SIG-M5 treated with dmso at 0.1 percent for 504 hours (cell line): ENCODE data around the gene SULT6B1.
"Not testable (repeated sequence)": the region's sequence is repeated elsewhere in the genome, so short reads cannot be mapped to it uniquely, and the experiment has no call there.

Experiments used
- DNase-seq: peaks from one replicate; lab custom pipeline; 2025; ENCODE audit not compliant: unreplicated experiment; lab: John Stamatoyannopoulos, UW

The SULT6B1 gene

GRCh38 chr2:37196320-37197195 lies 8.1 kb upstream of the SULT6B1 start, which contains the start of gene CEBPZOS:
Gene CEBPZOS, plus strand, starts transcription at chr2:37196496. Its CDS starts 3,209 bp downstream, at chr2:37199705.
- DNase-seq, result peak; percentile 82

- not testable (repeated sequence) for DNase-seq
Observed at GRCh38 chr2:37195862-37196319, 7.4 kb upstream of the SULT6B1 start.

- DNase-seq, result no peak
Observed at GRCh38 chr2:37192551-37192950, 4.1 kb upstream of the SULT6B1 start.

- DNase-seq, result no peak
Observed at GRCh38 chr2:37191747-37192146, 3.3 kb upstream of the SULT6B1 start.

- DNase-seq, result no peak
Observed at GRCh38 chr2:37191253-37191652, 2.8 kb upstream of the SULT6B1 start.

GRCh38 chr2:37190290-37190689 lies 1.8 kb upstream of the SULT6B1 start:
- peak; percentile 93 for DNase-seq

GRCh38 chr2:37189452-37190153 lies 1.1 kb upstream of the SULT6B1 start:
- peak; percentile 96 for DNase-seq

- DNase-seq, result no peak
Observed at GRCh38 chr2:37181726-37182684, 6.5 kb downstream of the SULT6B1 start.

- no peak for DNase-seq
Observed at GRCh38 chr2:37180640-37181039, 7.8 kb downstream of the SULT6B1 start.

GRCh38 chr2:37180006-37180639 lies 8.3 kb downstream of the SULT6B1 start:
- no peak for DNase-seq

- no peak for DNase-seq
Observed at GRCh38 chr2:37173741-37174140, 14.7 kb downstream of the SULT6B1 start.

GRCh38 chr2:37171624-37171950 lies 16.9 kb downstream of the SULT6B1 start:
- no peak for DNase-seq

- DNase-seq, result peak; percentile 52
Observed at GRCh38 chr2:37168217-37168981, 20.1 kb downstream of the SULT6B1 start.

- DNase-seq, result no peak
Observed at GRCh38 chr2:37167636-37168180, 20.8 kb downstream of the SULT6B1 start.

- no peak for DNase-seq
Observed at GRCh38 chr2:37164757-37165156, 23.7 kb downstream of the SULT6B1 start.

GRCh38 chr2:37156857-37157714 lies 31.4 kb downstream of the SULT6B1 start, which contains the start of gene EIF2AK2:
Gene EIF2AK2, minus strand, starts transcription at chr2:37156980. Its CDS starts 9,174 bp downstream, at chr2:37147806.
- DNase-seq, result peak; percentile 88

GRCh38 chr2:37156071-37156856 lies 32.2 kb downstream of the SULT6B1 start:
- DNase-seq, result peak; percentile 40

- peak; percentile 57 for DNase-seq
Observed at GRCh38 chr2:37154785-37155184, 33.7 kb downstream of the SULT6B1 start.
